Activated CD4-positive, alpha-beta T cell treated with anti-CD3 and anti-CD28 coated beads for 48 hours (primary cell): ENCODE measurements around the gene ST6GALNAC6.

Experiments
- DNase-seq: peaks from one replicate; pipeline ENCODE4 v3.0.0-alpha.2; 2020

Gene ST6GALNAC6

DNA sequence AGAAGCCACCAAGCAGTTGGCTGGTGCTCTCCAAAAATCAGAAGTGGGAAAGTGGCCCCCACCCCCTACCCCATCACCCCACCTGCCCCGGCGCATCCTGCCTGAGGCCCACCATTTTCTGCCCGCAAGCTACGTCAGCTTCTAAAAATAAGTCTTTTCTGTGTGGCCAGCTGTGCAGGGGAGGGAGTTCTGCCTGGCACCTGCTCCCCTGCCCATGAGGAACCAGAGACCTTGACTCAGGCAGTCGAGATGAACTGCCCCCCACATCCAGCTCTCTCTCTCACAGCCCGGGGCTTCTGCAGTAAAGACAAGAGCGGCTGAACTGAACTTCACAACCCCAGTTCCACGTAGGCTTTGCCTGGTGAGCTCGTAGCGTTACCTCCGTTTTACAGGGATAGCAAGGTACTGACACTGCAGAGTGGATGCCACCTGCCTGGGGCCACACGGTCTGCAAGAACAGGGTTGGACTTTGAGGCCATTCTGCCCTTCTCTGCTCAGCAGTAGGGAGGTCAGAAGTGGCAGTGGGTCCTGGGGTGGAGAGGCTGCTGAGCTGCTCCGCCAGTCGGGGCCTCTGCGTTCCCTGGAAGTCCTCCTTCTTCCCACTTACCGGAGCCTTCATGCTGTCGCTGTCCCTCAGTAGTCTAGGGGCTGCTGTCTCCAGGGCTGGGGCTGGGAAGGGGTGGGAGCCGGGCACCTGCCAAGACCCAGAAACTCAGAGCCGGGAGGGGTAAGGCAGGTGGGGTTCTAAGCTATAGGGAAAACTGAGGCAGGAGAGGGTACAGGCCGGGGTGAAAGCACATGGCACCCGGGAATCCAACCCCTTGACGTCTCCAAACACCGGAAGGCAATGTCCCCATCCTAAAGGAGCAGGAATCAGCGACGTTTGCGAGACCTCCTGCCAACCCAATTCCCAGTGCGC is 16.7 kb upstream of the ST6GALNAC6 start:
- no peak for DNase-seq

DNA sequence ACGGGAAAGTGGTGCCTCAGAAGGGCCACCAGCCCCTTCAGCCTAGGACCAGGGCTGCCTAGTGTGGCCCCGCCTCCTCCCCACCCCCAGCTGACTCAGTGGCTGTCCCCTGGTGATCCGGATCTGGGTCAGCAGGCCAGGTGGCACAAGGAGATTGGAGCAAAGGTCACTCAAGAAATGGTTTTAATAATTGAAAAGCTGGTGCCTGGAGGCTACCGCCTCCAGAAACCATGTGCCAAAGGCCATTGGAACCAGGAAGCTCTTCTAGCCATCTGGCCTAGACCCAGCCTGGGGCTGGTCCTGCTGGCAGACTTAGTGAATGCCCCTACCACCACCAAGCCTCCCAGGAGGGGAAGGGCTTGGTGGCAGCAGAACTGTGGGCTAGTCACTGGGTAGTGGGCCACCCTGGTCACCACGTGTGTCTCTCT is 15.9 kb upstream of the ST6GALNAC6 start:
- DNase-seq = no peak

DNA sequence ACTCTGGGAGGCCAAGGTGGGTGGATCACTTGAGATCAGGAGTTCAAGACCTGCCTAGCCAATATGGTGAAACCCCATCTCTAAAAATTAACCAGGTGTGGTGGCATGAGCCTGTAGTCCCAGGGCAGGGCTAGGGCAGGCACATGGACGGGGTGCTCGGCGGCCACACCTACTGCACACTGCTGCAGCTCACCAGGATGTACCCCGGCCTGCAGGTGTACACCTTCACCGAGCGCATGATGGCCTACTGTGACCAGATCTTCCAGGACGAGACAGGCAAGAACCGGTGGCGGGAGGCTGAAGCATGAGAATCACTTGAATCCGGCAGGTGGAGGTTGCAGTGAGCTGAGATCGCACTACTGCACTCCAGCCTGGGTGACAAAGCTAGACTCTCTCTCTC is 14.3 kb upstream of the ST6GALNAC6 start:
- DNase-seq = no peak

DNA sequence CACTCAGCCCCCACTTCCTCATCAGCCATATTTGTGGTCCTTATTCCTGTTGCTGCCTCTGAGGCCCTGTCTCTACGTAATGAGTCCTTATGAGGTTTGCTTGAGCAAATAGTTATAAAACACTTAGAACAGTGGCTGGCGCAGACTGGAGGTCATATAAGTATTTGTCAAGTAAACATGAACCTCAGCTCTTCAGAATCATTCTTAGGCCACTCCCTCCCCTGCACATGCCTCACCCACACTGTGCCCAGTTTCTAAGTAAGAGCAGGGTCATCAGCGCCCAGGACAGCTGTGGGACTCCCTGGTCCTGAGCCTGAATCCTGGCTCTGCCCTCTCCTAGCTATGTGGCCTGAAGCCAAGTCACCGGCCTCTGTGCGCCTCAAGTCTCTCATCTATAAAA is 13.5 kb upstream of the ST6GALNAC6 start:
- DNase-seq = no peak

DNA sequence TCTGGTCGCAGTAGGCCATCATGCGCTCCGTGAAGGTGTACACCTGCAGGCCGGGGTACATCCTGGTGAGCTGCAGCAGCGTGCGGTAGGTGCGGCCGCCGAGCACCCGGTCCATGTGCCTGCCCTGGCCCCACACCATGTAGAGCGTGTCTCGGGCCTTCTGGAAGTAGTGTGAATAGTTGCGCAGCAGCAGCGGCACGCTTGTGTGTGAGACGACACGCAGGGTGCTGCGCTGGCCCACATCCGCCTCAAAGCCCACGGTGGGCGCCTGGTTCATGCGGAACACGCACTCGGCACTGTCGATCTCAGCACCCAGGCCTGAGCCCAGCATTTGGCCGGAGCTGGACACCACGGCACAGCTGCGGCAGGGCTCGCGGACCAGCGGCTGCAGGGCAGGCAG is 12.9 kb upstream of the ST6GALNAC6 start:
- DNase-seq = no peak

DNA sequence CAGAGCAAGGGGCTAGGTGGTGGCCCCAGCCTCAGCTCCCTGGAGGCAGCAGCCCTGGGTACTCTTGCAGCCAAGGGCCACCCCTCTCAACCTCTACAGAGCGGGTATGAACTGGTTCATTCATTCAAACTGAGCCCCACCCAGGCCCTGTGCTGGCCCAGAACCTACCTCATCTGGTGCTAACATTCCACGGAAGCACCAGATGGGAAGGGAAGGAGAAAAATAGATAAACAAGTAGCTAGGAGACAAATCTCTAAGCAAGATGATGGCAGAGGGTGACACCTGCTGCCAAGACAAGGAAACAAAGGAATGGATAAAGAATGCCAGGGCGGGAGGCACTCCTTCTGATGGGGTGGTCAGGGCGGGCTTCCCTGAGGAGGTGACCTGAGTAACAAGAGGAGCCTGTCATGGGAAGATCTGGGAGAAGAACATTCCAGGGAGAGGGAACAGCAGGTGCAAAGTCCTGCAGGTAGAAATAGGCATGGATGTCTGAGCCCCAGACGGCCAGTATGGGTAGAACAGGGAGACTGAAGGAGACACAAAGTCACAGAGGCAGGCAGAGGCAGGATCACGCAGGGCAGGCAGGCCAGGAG is 11.3 kb upstream of the ST6GALNAC6 start:
- no peak for DNase-seq

DNA sequence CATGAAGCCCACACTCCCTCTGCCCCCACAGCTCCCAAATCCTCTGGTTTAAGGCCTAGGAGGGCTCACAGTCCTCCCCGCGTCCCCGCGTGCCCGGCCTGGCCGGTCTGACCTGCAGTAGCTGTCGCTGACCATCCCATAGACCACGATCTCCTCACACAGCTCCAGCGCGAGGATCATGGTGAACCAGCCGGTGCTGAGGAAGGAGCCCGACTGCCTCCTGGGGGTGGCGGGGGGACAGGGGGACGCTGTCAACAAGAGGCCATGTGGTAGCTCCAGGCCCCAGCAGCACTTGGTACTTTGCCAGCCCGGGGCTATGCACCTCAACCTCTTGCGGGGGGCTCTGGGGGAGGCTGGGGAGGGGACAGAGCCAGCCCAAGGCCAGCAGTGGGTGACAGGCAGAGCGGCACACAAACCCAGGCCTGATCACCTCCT is 10.5 kb upstream of the ST6GALNAC6 start:
- DNase-seq = no peak

DNA sequence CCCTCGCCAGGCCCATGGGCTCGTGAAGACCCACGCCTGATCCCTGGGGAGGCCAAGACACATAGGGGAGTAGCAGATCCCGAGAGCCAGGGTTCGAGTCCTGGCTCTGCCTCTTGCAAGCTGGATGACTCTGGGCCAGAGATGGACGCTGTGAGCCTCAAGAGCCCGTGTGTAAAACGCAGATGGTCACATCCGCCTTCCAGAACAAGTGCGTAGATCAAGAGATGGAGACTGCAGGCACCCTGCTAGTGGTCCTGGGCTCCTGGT is 9.2 kb upstream of the ST6GALNAC6 start:
- no peak for DNase-seq

DNA sequence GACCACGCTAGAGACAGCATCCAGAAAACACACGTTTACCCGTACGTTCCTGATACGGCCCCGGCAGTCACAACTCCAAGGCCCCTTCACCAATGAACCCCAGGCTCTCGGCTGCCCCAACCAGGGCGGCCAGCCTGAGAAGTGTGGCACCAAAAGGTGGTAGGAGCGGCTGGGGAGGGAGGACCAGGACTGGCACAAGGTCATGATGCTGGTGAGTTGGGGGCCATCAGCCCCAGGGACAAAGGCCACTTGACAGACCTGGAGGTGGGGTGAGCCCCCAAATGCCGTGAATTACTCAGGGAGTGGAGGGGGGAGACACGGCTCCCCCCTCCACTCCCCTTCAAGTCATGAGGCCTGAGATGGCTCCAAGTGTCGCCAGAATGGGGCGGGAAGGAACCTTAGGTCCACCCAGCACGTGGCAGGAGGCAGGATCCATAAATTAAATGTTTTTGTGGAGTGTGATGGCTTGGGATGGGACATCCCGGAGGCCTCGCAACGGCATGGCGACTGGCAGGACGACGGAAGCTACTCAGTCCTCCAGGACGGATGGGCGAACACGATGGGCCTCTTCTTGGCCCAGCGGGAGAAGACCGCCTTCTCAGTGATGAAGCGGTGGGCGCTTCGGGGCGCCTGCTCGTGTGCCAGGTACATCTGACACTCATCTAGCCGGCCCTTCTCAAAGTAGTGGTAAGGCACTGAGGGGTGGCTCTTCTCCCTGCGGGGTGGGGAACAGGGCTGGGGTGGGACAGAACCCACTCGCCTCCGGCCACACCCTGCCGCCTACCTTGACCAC is 8.7 kb upstream of the ST6GALNAC6 start:
- no peak for DNase-seq

DNA sequence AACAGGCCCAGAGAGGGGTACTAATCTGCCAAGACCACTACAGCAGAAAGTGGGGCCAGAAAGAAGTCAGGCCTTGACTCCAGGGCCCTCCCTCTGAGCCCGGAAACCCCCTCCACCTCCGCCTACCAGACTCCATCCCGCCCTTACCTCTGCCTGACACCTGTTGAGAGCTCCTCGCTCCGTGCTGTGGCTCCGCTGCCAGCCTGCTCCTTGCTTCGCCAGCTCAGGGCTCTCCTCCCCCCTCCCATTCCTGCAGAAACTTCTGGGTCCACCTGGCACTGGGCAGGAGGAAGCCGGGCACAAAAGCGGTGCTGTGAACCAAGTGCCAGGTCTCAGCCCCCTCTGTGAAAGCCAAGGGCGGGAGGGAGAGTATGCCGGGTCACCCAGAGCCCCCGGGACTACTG is 6.4 kb upstream of the ST6GALNAC6 start:
- DNase-seq = peak; percentile 61

DNA sequence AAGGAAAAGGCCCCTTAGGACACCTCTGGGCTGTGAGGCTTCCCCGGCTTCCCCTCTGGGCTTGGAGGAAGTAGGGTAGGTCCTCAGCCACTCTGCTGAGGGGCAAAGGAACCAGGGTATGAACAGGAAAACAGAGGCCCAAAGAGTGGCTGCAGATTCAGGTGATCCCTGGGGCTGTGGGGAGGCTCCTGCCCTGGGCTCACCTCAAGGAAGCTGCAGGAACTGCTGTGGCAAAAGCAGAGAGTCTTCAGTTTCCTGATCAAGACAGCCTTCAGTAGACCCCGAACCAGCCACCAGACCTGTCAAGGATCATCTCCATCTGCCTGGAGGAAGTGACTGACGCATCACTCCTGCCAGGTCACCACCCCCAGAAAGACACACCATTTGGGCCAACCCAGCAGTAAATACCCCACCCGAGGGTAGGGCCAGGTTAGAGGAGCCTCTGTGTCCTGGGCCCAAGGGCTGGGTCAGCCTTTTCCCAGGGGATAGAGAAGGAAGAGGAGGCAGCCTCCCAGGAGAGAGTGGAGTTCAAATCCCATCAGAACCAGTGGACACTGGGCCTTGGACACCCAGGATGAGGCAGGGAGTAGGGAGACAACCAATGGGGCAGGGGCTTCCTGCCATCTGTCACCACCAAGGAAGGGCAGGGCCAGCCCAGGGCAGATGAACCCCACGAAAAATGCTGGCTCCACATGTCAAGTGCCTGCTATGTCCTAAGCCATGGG is 5.8 kb upstream of the ST6GALNAC6 start:
- DNase-seq = peak; percentile 59

DNA sequence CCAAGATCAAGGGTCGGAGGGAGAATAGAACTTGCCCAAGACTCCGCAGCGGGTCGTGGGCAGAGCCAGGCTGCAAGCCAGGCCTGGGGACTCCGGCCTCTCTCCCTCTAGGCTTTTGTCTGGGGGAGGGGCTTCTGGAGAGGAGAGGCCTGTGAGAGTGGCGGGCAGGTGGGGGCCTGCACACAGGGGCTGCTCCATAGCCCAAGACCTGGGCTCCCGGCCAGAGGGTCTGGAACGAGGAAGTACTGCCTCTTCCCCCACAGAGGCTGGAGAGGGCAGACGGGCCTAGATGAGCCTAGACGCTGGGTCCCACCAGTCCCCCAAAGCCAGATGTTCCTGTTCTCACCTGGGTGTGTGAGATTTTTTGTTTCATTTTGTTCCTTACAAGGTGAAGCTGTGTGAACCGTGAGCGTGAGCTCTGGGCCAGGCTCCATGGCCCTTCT is 5.2 kb upstream of the ST6GALNAC6 start:
- DNase-seq = no peak

DNA sequence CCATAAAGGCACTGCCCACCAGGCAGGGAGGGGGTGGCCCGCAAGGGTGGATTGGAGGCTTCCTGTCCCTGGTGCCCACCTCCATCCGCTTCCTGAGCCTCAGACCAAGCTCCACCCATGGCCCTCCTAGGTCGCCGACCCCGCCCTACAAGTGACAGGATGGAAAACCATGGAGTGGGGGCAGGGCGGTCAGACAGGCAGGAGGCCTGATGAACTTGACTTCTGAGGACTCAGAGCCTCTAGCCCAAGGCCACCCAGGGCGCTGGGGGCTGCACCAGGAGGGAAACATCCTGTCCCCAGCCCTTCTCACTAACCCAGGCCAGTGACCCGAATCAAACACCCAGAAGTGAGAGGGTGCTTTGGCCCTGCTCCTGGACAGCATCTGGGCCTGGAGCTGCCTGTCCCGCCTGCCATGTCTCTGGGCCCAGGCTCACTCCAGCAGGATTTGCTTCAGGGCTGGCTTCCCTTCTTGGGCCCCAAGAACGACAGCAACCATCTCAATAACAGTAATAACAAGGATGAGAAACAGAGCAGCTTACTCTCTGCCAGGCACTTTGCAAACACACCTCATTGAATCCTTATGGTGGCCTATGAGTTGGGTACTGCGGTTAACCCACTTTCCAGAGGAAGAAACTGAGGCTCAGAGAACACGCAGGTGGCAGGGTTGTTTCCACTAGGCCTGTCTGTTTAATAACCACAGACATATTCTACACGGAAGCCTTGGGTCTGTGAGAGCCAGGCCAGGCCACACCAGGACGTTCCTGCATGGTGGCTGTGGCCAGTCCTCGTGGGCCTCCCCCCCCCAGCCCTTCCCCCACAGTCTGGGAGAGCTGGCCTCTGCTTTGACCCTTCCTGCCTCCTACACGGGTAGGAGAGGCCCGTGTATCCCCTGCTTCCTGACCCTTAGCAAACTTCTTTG is 4.4 kb upstream of the ST6GALNAC6 start:
- peak; percentile 90 for DNase-seq

DNA sequence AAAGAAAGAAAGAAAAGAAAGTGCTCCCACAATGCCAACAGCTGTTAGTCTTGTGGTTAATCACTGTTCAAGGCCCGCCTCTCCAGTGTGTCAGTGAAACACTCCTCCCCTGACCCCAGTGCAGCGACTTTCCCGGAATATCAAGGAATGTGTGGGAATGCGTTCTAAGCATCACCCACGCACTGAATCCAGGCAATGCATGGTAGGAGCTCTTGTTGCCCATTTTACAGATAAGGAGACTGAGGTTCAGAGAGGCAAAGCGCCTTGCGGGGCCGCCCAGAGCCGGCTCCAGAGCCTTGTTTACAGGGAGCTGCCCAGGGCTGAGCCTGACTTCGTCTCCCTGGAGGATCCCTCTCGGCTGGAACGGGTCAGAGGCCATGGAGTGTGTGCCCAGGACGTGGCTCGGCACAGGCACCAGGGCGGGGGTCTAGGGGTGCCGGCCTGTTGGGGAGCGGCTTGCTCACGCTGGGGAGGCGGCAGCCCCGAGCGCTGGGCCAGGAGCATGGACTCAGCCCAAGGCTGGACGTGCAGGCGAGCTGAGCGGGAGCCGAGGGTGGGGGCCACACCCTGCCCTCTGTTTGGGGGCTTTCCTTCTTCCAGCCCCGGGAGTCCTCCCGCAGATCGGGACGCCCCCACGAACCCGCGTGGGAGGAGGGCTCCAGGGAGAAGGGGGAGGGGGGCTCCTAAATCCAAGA is 823 bp downstream of the ST6GALNAC6 start:
- DNase-seq = no peak

DNA sequence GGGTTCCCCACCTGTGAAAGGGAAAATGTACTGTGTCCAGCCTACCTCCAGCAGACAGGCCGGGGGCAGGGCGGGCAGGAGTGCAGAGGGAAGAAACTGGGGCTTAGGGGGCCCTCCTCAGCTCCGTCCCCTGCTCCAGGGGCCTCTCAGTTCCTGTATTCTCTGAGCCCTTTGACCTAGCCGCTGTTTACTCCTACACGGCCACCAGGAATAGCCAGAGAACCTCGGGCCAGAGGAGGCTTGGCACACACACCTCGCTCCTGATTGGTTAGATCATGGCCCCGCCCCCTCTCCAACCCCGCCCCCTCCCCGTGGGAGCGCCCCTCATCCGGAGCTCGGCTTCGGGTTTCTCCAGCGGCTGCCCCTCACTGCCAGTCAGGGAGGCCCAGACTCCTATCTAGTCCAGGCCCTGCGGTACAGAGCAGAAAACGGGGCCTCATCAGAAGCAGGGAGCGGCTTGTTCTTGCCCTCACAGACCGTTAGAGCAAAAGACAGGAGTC is 2.2 kb downstream of the ST6GALNAC6 start:
- DNase-seq = no peak

DNA sequence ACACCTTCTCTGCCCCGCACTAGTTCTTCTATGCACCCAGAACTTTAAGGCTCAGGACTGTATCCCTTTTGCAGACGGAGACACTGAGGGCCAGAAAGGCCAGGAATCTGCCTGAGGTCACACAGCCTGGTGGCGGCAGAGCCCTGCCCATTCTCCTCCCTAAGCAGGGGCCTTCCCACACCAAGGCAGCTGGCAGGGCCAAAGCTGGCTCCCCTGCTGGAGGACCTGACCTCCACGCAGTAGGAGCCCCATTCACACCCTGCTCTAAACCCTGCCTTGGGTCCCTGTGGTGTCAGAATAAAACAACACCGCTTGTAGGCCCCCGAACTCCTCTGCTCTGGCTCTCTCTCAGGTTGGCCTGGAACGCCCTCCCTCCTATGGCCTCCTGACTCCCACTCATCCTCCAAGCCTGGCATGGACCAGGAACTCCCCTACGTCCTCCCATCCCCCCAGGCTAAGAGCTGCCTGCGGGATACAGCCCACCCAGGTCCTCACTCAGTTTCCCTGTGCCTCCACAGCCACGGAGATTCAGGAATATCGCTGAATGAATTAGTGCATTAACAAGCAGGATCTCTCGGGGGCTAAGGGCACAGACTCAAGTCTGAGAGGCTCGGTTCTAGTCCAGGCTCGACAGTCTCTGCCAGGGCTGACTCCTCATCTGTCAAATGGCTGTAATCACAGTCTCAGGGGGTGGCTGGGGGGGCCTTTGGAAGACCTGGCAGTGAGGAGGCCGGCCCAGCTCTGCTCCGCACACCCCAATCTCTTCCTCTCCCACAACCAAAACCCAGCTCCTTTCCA is 2.8 kb downstream of the ST6GALNAC6 start:
- DNase-seq = no peak

DNA sequence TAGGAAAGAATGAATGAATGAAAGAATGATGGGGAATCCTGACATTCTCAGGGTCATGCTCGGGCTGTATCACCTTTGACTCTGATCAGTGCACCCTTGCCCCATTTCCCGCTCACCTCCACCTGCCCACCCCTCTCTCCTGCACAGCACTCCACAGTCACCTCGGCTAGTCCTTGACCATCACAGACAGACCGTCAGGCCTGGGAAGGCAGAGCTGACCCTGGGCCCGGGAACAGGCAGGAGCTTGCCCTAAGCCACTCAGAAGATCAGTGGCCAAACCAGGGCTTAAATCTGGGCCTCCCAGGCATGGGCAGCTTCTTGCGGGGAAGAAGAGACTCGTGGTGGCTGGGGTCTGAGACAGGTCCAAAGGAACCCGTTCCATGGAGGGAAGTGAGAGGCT is 3.6 kb downstream of the ST6GALNAC6 start:
- no peak for DNase-seq

DNA sequence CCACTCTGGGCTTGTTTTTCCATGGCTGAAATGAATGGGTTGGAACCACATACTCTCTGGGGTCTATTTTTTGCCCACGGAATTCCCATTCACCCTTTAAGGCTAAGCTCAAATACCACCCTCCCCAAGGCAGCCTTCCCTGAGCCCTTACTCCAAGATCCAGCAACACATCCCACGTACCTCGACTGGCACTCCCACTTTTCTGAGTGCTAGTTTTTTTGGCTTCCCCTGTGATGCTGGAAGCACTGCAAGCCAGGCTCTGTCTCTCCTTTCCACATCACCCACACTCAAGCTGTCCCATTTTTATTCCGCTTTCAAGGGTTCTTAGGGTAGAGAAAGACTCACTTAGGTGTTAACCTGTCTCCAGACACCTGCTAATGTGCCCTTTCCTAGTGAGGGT is 6.0 kb downstream of the ST6GALNAC6 start:
- DNase-seq = no peak

DNA sequence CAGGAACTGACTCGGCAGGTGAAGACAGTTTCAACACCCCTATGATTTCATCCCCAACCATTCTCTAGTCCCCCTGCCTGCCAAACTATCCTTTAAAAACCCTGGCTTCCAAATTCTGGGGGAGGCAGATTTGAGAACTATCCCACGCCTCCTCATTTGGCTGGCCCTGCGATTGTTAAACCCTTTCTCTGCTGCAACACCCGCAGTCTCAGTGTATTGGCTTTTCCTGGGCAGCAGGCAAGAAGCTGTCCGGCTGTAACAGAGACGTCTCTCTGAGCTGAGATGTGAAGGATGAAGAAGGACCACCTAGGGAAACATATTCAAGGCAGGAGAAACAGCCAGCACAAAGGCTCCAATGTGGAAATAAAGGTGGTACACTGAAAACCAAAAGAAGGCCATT is 6.6 kb downstream of the ST6GALNAC6 start:
- no peak for DNase-seq

DNA sequence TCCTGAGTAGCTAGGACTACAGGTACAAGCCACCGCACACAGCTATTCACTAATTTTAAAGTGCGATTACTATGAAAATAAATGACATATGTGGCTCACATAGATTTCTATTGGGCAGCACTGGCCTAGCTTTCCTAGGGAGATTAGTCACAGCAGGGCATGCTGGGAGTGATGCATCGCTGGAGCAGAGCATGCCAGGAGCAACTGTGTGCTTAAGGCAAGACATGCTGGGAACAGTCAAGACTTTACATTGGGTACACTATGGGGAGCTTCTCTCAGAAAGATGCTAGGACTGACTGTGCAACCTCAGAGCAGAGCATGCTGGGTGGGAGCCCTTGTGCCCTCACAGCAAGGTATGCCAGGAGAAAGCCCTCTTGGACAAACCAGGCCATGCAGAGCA is 9.3 kb downstream of the ST6GALNAC6 start:
- DNase-seq = no peak
